K562 (cell line): ENCODE measurements around the gene LRCOL1. TPM values are rescaled to one million over a fixed set of nuclear protein-coding genes. Genes with fewer than 3 reads are reported as not detected.

Source experiments
- ATAC-seq: fragments of 200-7000 bp; cut with Tn5 transposase; 3 replicates; pipeline ENCODE4 v1.9.1; 2020; ENCODE audit warnings: moderate library complexity
- BruUV-seq: library from RNA; stranded (reverse); fragments of 400-500 nt; replicated peaks from 2 replicates; lab custom pipeline; 2021; lab: Mats Ljungman, UMichigan
- CTCF ChIA-PET: fragments of 300-600 bp; formaldehyde crosslinking; extraction: SDS; loops from one replicate; lab custom pipeline; 2021; ENCODE audit warnings: low intra/inter-chr PET ratio; lab: Yijun Ruan, JAX
- POLR2A ChIA-PET: fragments of 300-600, 350-650 bp; sonication (Branson Sonifier 250); formaldehyde crosslinking; extraction: SDS; loops from one replicate; lab custom pipeline; 2021; ENCODE audit warnings: antibody characterized with exemption, inconsistent platforms; lab: Yijun Ruan, JAX
- DNase-seq, 4 experiments: peaks; one replicate each; pipeline versions ENCODE4 v3.0.0 to v3.0.0-alpha.2; 2011 to 2018; ENCODE audit warnings: low spot score in 3 of 4, mixed read lengths in 3 of 4; ENCODE audit errors: extremely low read depth in 1 of 4
- FAIRE-seq: peaks from 2 replicates; lab custom pipeline; 2011; peaks lifted over from hg19 to GRCh38; lab: Jason Lieb, UNC
- H2AFZ ChIP-seq: 2 replicates; pipeline ENCODE4 v1.6.0; 2011; ENCODE audit warnings: low read depth, low read length, control low read depth, inconsistent platforms
- H3K27ac ChIP-seq: fragments of 200-600 bp; 3 replicates; pipeline ENCODE4 v1.8.0; 2011; ENCODE audit warnings: low read depth, mild to moderate bottlenecking, control low read depth, inconsistent platforms, low read length, moderate library complexity, mixed read lengths; ENCODE audit errors: extremely low read depth
- H3K27me3 ChIP-seq, 2 experiments: fragments of 300-600 bp in 1 of 2; 2 replicates in 1 of 2; 3 replicates in 1 of 2; pipeline versions ENCODE4 v1.6.0 to v1.8.0; 2011; ENCODE audit warnings: inconsistent platforms in 2 of 2, low read length in 2 of 2, mild to moderate bottlenecking in 1 of 2, mixed read lengths in 1 of 2, moderate library complexity in 1 of 2; ENCODE audit not compliant: control insufficient read depth in 2 of 2, insufficient read depth in 2 of 2
- H3K36me3 ChIP-seq: fragments of 300-600 bp; 3 replicates; pipeline ENCODE4 v1.8.0; 2011; ENCODE audit warnings: mild to moderate bottlenecking, low read length, inconsistent platforms; ENCODE audit not compliant: control insufficient read depth, insufficient read depth
- H3K4me1 ChIP-seq, 2 experiments: fragments of 200-600 bp in 1 of 2; replicated peaks in 1 of 2; 2 replicates in 1 of 2; 3 replicates in 1 of 2; pipeline versions ENCODE4 v1.5.1 to v1.8.0; 2011; ENCODE audit warnings: inconsistent platforms in 2 of 2, low read length in 2 of 2, mild to moderate bottlenecking in 1 of 2, mixed read lengths in 1 of 2, moderate library complexity in 1 of 2; ENCODE audit not compliant: control insufficient read depth in 2 of 2, insufficient read depth in 2 of 2
- H3K4me2 ChIP-seq: 2 replicates; pipeline ENCODE4 v1.6.1; 2011; ENCODE audit warnings: low read length, control low read depth, inconsistent platforms, mixed read lengths; ENCODE audit not compliant: insufficient read depth
- H3K4me3 ChIP-seq: fragments of 200-600 bp; sonication (generic), shearing (Covaris generic); 2 replicates; pipeline ENCODE4 v1.5.1; 2016; ENCODE audit warnings: control low read depth, inconsistent platforms
- H3K79me2 ChIP-seq: fragments of 200-600 bp; 3 replicates; pipeline ENCODE4 v1.8.0; 2011; ENCODE audit warnings: low read length, inconsistent platforms; ENCODE audit not compliant: control insufficient read depth, insufficient read depth
- H3K9ac ChIP-seq, 2 experiments: 2 replicates each; pipeline versions ENCODE4 v1.6.0 to v1.6.1; 2011; ENCODE audit warnings: low read depth in 2 of 2, low read length in 2 of 2, control low read depth in 1 of 2, inconsistent platforms in 1 of 2, mild to moderate bottlenecking in 1 of 2, mixed read lengths in 1 of 2; ENCODE audit not compliant: insufficient read depth in 1 of 2
- H3K9me1 ChIP-seq: one replicate; pipeline ENCODE4 v1.6.0; 2011; ENCODE audit warnings: inconsistent platforms, mild to moderate bottlenecking, low read length, moderate library complexity; ENCODE audit not compliant: control insufficient read depth, insufficient read depth
- H3K9me3 ChIP-seq: replicated peaks from 2 replicates; pipeline ENCODE4 v1.5.1; 2011; ENCODE audit warnings: low read depth, low read length, inconsistent platforms; ENCODE audit not compliant: control insufficient read depth, insufficient read depth
- H4K20me1 ChIP-seq: replicated peaks from 2 replicates; pipeline ENCODE4 v1.6.1; 2011; ENCODE audit warnings: low read length, inconsistent platforms, mixed read lengths; ENCODE audit not compliant: control insufficient read depth, insufficient read depth
- CCNT2 ChIP-seq: IDR thresholded peaks from 2 replicates; pipeline ENCODE4 v1.6.1; 2011; ENCODE audit warnings: borderline replicate concordance, low read depth, mild to moderate bottlenecking, moderate library complexity, mixed read lengths, low read length; ENCODE audit not compliant: insufficient read length; ENCODE audit errors: extremely low read depth
- DMBX1 ChIP-seq: fragments of 250-450 bp; sonication (Bioruptor Pico); IDR thresholded peaks from 2 replicates; pipeline ENCODE4 v1.8.0; 2022; ENCODE audit warnings: inconsistent platforms, mild to moderate bottlenecking, moderate library complexity, borderline replicate concordance
- NEUROD1 ChIP-seq: fragments of 150-350 bp; IDR thresholded peaks from 2 replicates; pipeline ENCODE4 v1.6.1; 2014; ENCODE audit warnings: borderline replicate concordance, low read length, low read depth; ENCODE audit not compliant: partially characterized antibody
- POLR2G ChIP-seq: fragments of 200-400 bp; formaldehyde crosslinking; IDR thresholded peaks from 2 replicates; pipeline ENCODE4 v1.6.1; 2017; ENCODE audit warnings: low read depth, mild to moderate bottlenecking, antibody characterized with exemption, low read length, moderate library complexity
- POLR3A ChIP-seq: IDR thresholded peaks from 2 replicates; pipeline ENCODE4 v1.6.1; 2011; ENCODE audit warnings: borderline replicate concordance, mild to moderate bottlenecking, moderate library complexity; ENCODE audit not compliant: insufficient read length, insufficient read depth; ENCODE audit errors: extremely low read depth
- ZBTB33 ChIP-seq: sonication (generic); formaldehyde crosslinking; IDR thresholded peaks from 2 replicates; pipeline ENCODE4 v1.8.1; 2023; ENCODE audit warnings: mild to moderate bottlenecking, missing genetic modification reagents
- ZC3H4 ChIP-seq: sonication (generic); formaldehyde crosslinking; IDR thresholded peaks from 2 replicates; pipeline ENCODE4 v1.9.0; 2021; ENCODE audit warnings: missing genetic modification reagents, borderline replicate concordance
- WGBS: fragments of 100-300 bp; shearing (Covaris generic); methylation state at CpG from one replicate; pipeline ENCODE4 v1.1.6; 2016; ENCODE audit warnings: low coverage, mixed read lengths; ENCODE audit not compliant: insufficient coverage; ENCODE audit errors: missing lambda C conversion rate; 5-methylcytosine and 5-hydroxymethylcytosine counted together
- in situ Hi-C: fragments of 300-500 bp; cut with MboI; formaldehyde crosslinking; loops from 4 replicates; pipeline ENCODE4 v1.15.0; 2018; ENCODE audit warnings: inconsistent platforms, mixed read lengths
- intact Hi-C: fragments of 100-400 bp; cut with micrococcal nuclease; formaldehyde crosslinking; loops from 2 replicates; pipeline ENCODE4 v1.14.2; 2022
- polyA plus RNA-seq, 8 experiments: library from polyadenylated mRNA; depleted of rRNA in 4 of 8; stranded (reverse) in 5 of 8; unstranded in 3 of 8; fragments of >200 nt; fragmentation: Nextera tagmentation in 2 of 8; fragmentation: Illumina TruSeq in 1 of 8; extraction: Ambion mirVana in 2 of 8; extraction: Trizol in 1 of 8; gene quantifications; 2 replicates each; pipeline versions ENCODE4 v1.2.1 to v1.2.3, GENCODE V29; 2011 to 2014; ENCODE audit warnings: inconsistent platforms in 1 of 8, missing spikeins in 1 of 8
- total RNA-seq, 7 experiments: library from RNA; depleted of rRNA in 6 of 7; stranded (reverse); fragments of >200 nt in 6 of 7; fragmentation: Illumina TruSeq in 2 of 7; extraction: Trizol in 2 of 7; gene quantifications; 2 replicates each; pipeline versions ENCODE4 v1.2.1 to v1.2.3, GENCODE V29; 2011 to 2021; ENCODE audit warnings: low replicate concordance in 1 of 7
- TF ChIP-seq, protein P1 (sequence below): fragments of 150-350 bp; IDR thresholded peaks from 2 replicates; pipeline ENCODE4 v1.6.1; 2014; ENCODE audit warnings: low read depth, mild to moderate bottlenecking, low read length, borderline replicate concordance

LRCOL1 gene
- total and polyA plus RNA-seq, 9 of the 15 experiments (the other 6 are each of a cell fraction or from before 2014, with no cell fraction given) = not detected

GRCh38 chr12:132571598-132571997 is 38.8 kb downstream of the LRCOL1 start:
- no peak for ATAC-seq
- H2AFZ ChIP-seq = no peak overlapping the region
- DNase-seq = no peak
- H3K4me2 ChIP-seq = no peak overlapping the region
- H3K4me1 ChIP-seq = peaks cover 0 to 61% of the 10 kb centered on the region in 2 experiments; a peak in 2 of 5 replicates
- 93% methylated on average over 10 of the region's 20 CpGs for WGBS
- H3K27me3 ChIP-seq = no peaks in the 10 kb centered on the region
- H4K20me1 ChIP-seq = no peaks in the 10 kb centered on the region; the same call in 1 of the 2 replicates
- no peak for FAIRE-seq
- no TSS peak for BruUV-seq
- POLR2A ChIA-PET = no interaction called here
- H3K4me3 ChIP-seq = no peak overlapping the region
- no peak for TF ChIP-seq ZC3H4 (CRISPR knock-in tag)
- TF ChIP-seq CCNT2 = no peak
- TF ChIP-seq POLR2G = 0 out of 2 replicates have a peak, but pooled peaks have one; percentile 1
- TF ChIP-seq, all 486 proteins: peak for 1
- H3K9me1 ChIP-seq = no peaks in the 10 kb centered on the region
- no peak overlapping the region; a peak in 1 of 4 replicates for H3K9ac ChIP-seq
- CTCF ChIA-PET = no interaction called here
- H3K79me2 ChIP-seq = 0 out of 3 replicates have a peak, but pooled peaks cover under 1% of the 10 kb centered on the region
- no peak overlapping the region for H3K27ac ChIP-seq
- H3K36me3 ChIP-seq = peaks cover 87% of the 10 kb centered on the region; the same call in 2 of the 3 replicates
- in situ Hi-C loops = no loop called here
- intact Hi-C loops = no loop called here
- no peaks in the 10 kb centered on the region for H3K9me3 ChIP-seq

DNA sequence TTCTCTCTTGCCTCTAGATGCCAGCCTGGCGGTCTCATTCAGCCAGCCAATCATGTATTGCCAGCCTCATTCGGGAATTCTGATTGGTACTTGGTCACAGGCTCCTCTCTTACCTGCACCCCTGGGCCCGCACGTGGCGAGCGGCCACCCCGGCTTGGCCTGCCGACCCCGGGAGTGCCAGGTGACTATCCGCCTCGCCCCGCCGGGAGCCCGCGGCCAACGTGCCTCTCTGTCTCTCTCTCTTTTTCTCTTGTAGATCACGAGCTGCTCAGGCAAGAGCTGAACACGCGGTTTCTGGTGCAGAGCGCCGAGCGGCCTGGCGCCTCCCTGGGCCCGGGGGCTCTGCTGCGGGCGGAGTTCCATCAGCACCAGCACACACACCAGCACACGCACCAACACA is 39.3 kb downstream of the LRCOL1 start:
- Histone ChIP-seq H3K27ac (no peak overlapping the region), H4K20me1 (no peaks in the 10 kb centered on the region; the same call in 1 of the 2 replicates), H3K4me2 (no peak overlapping the region), H3K4me1 (peaks cover 0 to 60% of the 10 kb centered on the region in 2 experiments; a peak in 2 of 5 replicates), H3K9ac (no peak overlapping the region), H3K36me3 (peaks cover 89% of the 10 kb centered on the region; the same call in 2 of the 3 replicates), H3K9me3 (no peaks in the 10 kb centered on the region), H3K4me3 (no peak overlapping the region), H2AFZ (no peak overlapping the region), H3K27me3 (no peaks in the 10 kb centered on the region), H3K79me2 (peaks cover 3% of the 10 kb centered on the region), H3K9me1 (no peaks in the 10 kb centered on the region)
- FAIRE-seq = no peak
- no TSS peak for BruUV-seq
- intact Hi-C loops (no loop called here), in situ Hi-C loops (no loop called here)
- 98% methylated on average over 13 of the region's 27 CpGs for WGBS
- ATAC-seq = no peak
- POLR2A ChIA-PET = no interaction called here
- no peak for DNase-seq
- CTCF ChIA-PET = no interaction called here
- TF ChIP-seq, protein P1, sequence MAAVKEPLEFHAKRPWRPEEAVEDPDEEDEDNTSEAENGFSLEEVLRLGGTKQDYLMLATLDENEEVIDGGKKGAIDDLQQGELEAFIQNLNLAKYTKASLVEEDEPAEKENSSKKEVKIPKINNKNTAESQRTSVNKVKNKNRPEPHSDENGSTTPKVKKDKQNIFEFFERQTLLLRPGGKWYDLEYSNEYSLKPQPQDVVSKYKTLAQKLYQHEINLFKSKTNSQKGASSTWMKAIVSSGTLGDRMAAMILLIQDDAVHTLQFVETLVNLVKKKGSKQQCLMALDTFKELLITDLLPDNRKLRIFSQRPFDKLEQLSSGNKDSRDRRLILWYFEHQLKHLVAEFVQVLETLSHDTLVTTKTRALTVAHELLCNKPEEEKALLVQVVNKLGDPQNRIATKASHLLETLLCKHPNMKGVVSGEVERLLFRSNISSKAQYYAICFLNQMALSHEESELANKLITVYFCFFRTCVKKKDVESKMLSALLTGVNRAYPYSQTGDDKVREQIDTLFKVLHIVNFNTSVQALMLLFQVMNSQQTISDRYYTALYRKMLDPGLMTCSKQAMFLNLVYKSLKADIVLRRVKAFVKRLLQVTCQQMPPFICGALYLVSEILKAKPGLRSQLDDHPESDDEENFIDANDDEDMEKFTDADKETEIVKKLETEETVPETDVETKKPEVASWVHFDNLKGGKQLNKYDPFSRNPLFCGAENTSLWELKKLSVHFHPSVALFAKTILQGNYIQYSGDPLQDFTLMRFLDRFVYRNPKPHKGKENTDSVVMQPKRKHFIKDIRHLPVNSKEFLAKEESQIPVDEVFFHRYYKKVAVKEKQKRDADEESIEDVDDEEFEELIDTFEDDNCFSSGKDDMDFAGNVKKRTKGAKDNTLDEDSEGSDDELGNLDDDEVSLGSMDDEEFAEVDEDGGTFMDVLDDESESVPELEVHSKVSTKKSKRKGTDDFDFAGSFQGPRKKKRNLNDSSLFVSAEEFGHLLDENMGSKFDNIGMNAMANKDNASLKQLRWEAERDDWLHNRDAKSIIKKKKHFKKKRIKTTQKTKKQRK = no peak
- TF ChIP-seq NEUROD1 (no peak), DMBX1 (CRISPR knock-in tag) (no peak), POLR2G (0 out of 2 replicates have a peak, but pooled peaks have one; percentile 11), ZBTB33 (peak; percentile 42; the same call in 1 of the 2 replicates), POLR3A (no peak)
